Measurements from ENCODE around the gene HINFP. TPM values are rescaled to one million over a fixed set of nuclear protein-coding genes. Genes with fewer than 3 reads are reported as not detected.
"Not testable (repeated sequence)": the region's sequence is repeated elsewhere in the genome, so short reads cannot be mapped to it uniquely, and the experiment has no call there.

Gene HINFP
- total RNA-seq, 3 donors from 2014 or later: 17.9 to 29.6 (median 29.2) TPM

DNA sequence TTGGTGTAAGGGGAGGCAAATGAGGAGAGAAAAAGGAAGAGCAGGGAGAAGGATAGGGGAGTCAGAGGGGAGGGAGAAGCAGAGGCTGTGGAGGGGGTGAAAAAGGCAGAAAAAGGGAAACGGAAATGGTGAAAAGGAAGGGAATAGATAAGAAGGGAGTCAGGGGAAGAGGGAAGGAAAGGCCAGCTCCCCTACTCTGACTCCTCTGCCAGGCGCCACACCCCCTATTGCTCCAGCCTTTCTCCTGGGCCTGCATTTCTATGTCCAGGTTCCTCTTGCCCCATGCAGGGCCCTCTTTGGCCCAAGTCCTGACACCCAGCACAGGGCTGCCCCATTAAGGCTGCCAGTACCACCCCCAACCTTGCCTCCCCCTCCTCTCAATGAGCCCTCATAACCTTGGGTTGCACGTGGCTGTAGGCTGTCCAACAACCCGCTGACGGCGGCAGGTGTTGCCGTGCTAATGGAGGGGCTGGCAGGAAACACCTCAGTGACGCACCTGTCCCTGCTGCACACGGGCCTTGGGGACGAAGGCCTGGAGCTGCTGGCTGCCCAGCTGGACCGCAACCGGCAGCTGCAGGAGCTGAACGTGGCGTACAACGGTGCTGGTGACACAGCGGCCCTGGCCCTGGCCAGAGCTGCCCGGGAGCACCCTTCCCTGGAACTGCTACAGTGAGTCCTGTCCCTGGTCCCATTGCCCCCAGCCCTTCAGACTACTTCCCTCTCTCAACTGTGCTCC lies 60.5 kb downstream of the HINFP start:
- H3K4me1 ChIP-seq: no peaks in the 10 kb centered on the region
- TF ChIP-seq, protein P1, sequence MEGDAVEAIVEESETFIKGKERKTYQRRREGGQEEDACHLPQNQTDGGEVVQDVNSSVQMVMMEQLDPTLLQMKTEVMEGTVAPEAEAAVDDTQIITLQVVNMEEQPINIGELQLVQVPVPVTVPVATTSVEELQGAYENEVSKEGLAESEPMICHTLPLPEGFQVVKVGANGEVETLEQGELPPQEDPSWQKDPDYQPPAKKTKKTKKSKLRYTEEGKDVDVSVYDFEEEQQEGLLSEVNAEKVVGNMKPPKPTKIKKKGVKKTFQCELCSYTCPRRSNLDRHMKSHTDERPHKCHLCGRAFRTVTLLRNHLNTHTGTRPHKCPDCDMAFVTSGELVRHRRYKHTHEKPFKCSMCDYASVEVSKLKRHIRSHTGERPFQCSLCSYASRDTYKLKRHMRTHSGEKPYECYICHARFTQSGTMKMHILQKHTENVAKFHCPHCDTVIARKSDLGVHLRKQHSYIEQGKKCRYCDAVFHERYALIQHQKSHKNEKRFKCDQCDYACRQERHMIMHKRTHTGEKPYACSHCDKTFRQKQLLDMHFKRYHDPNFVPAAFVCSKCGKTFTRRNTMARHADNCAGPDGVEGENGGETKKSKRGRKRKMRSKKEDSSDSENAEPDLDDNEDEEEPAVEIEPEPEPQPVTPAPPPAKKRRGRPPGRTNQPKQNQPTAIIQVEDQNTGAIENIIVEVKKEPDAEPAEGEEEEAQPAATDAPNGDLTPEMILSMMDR (IDR thresholded peaks at IDR 0.05): no peak
- TF ChIP-seq POLR2A (IDR thresholded peaks at IDR 0.05) (no peak), POLR2AphosphoS5 (IDR thresholded peaks at IDR 0.05) (no peak)
- H3K36me3 ChIP-seq: no peaks in the 10 kb centered on the region
- H3K27me3 ChIP-seq: peaks cover 0 to 2% of the 10 kb centered on the region in 2 donors
- H3K4me3 ChIP-seq: no peak overlapping the region
- H3K9me3 ChIP-seq: no peaks in the 10 kb centered on the region
- intact Hi-C loops (cut with DNase I; ENCODE audit: low total_unique reads): no loop called here
- H3K27ac ChIP-seq: no peak overlapping the region
- DNase-seq (ENCODE audit: low spot score in 2 of 2): no peak

DNA sequence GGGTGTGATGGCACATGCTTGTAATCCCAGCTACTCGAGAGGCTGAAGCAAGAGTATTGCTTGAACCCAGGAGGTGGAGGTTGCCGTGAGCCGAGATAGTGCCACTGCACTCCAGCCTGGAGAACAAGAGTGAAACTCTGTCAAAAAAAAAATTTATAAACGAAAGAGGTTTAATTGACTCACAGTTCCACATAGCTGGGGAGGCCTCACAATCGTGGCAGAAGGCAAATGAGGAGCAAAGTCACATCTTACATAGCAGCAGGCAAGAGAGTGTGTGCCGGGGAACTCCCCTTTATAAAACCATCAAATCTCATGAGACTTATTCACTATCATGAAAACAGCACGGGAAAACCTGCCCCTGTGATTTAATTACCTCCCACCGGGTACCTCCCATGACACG lies 63.0 kb downstream of the HINFP start:
- H3K27me3 ChIP-seq; DNase-seq (ENCODE audit: low spot score in 2 of 2); H3K4me1 ChIP-seq; H3K36me3 ChIP-seq; H3K9me3 ChIP-seq; H3K4me3 ChIP-seq; H3K27ac ChIP-seq; intact Hi-C loops (cut with DNase I; ENCODE audit: low total_unique reads): not testable (repeated sequence)

Other genes with a start within 250 kb of the HINFP start
- gene CXCR5, start 237.7 kb upstream of the HINFP start, total RNA-seq: not detected
- gene BCL9L, start 195.7 kb upstream of the HINFP start, total RNA-seq: 10 to 100 TPM; 13.2 to 15.4 (median 13.3) TPM
- gene UPK2, start 165.3 kb upstream of the HINFP start, total RNA-seq: not detected
- gene FOXR1, start 149.8 kb upstream of the HINFP start, total RNA-seq: not detected
- 10 to 100 TPM; 42.9 to 75.4 (median 71.1) TPM for gene CENATAC, start 123.4 kb upstream of the HINFP start, total RNA-seq
- gene RPS25, start 103.2 kb upstream of the HINFP start, total RNA-seq: 1,000 to 10,000 TPM; 1,984 to 3,403 (median 2,926) TPM
- 10 to 100 TPM; 52.6 to 63.7 (median 60.0) TPM for gene TRAPPC4, start 102.8 kb upstream of the HINFP start, total RNA-seq
- 10 to 100 TPM; 21.8 to 25.9 (median 25.3) TPM for gene SLC37A4, start 90.7 kb upstream of the HINFP start, total RNA-seq
- 10 to 100 TPM; 37.0 to 73.7 (median 57.5) TPM for gene HYOU1, start 64.4 kb upstream of the HINFP start, total RNA-seq
- gene VPS11, start 53.8 kb upstream of the HINFP start, total RNA-seq: 10 to 100 TPM; 38.0 to 53.9 (median 46.6) TPM
- gene HMBS, start 36.7 kb upstream of the HINFP start, total RNA-seq: 10 to 100 TPM in 1 of 3 donors, 1 to 10 TPM in 2; 5.6 to 21.6 (median 8.9) TPM
- 10 to 100 TPM; 18.4 to 32.5 (median 27.2) TPM for gene DPAGT1, start 19.7 kb upstream of the HINFP start, total RNA-seq
- 1 to 10 TPM; 5.1 to 6.9 (median 6.3) TPM for gene C2CD2L, start 14.2 kb upstream of the HINFP start, total RNA-seq
- under 1 TPM in 1 of 3 donors, not detected in 2; 0.16 TPM for gene ABCG4, start 27.5 kb downstream of the HINFP start, total RNA-seq
- 10 to 100 TPM; 11.5 to 16.1 (median 13.3) TPM for gene NLRX1, start 47.1 kb downstream of the HINFP start, total RNA-seq
- gene NHERF4, start 63.9 kb downstream of the HINFP start, total RNA-seq: 1 to 10 TPM in 2 of 3 donors, under 1 TPM in 1; 0.32 to 2.6 (median 1.2) TPM
- gene CBL, start 84.8 kb downstream of the HINFP start, total RNA-seq: 10 to 100 TPM; 13.1 to 17.0 (median 14.3) TPM
- 1,000 to 10,000 TPM in 1 of 3 donors, 100 to 1,000 TPM in 2; 170 to 1,725 (median 408) TPM for gene MCAM, start 195.6 kb downstream of the HINFP start, total RNA-seq
- gene RNF26, start 212.9 kb downstream of the HINFP start, total RNA-seq: 10 to 100 TPM in 1 of 3 donors, 1 to 10 TPM in 2; 8.8 to 11.2 (median 9.7) TPM
- gene C1QTNF5, start 219.3 kb downstream of the HINFP start, total RNA-seq: 10 to 100 TPM; 14.3 to 55.0 (median 38.0) TPM
- gene MFRP, start 225.1 kb downstream of the HINFP start, total RNA-seq: under 1 TPM in 1 of 3 donors, not detected in 2; 0.16 TPM

Measured in breast epithelium (tissue), 4 donors.